Sigmoid colon (tissue), 4 donors: Measurements from ENCODE around the gene SIPA1L3.

ENCODE experiments used
- EP300 ChIP-seq, 4 donors: sonication (generic); formaldehyde crosslinking; IDR thresholded peaks; one replicate each; pipeline ENCODE4 v1.6.1; 2017; ENCODE audit warnings: antibody characterized with exemption in 4 of 4
- POLR2A ChIP-seq, 2 donors: fragments of 450-650 bp; IDR thresholded peaks; one replicate each; pipeline ENCODE4 v1.6.1; 2016; ENCODE audit warnings: antibody characterized with exemption in 2 of 2, mild to moderate bottlenecking in 2 of 2, moderate library complexity in 2 of 2
- POLR2AphosphoS5 ChIP-seq, 4 donors: sonication (generic); formaldehyde crosslinking; IDR thresholded peaks; one replicate each; pipeline ENCODE4 v1.6.1; 2017; ENCODE audit warnings: antibody characterized with exemption in 4 of 4
- TF ChIP-seq, protein P1 (sequence below), 4 experiments: fragments of 450-650 bp in 3 of 4; fragments of 200-600 bp in 1 of 4; IDR thresholded peaks; one replicate each; pipeline ENCODE4 v1.5.1; 2016 to 2019; ENCODE audit warnings: antibody characterized with exemption in 4 of 4, mild to moderate bottlenecking in 3 of 4, moderate library complexity in 2 of 4

DNA sequence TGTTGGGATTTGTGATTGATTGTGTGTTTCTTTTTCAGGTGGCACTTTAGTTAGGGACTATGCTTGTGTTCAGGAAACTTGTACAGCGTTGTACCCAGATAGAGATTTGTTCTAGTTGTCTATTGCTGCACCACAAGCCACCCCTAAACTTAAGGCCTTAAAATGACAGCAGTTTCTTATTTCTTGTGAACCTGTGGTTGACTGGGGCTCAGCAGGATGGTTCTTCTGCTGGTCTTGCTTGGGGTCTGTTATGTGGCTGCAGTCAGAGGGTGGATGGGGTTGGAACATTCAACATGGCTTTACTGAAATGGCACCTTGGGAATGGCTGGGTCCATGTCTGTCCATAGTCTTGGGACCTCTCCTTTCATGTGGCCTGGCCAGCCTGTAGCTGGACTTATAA is 28.3 kb downstream of the SIPA1L3 start:
- TF ChIP-seq, protein P1, sequence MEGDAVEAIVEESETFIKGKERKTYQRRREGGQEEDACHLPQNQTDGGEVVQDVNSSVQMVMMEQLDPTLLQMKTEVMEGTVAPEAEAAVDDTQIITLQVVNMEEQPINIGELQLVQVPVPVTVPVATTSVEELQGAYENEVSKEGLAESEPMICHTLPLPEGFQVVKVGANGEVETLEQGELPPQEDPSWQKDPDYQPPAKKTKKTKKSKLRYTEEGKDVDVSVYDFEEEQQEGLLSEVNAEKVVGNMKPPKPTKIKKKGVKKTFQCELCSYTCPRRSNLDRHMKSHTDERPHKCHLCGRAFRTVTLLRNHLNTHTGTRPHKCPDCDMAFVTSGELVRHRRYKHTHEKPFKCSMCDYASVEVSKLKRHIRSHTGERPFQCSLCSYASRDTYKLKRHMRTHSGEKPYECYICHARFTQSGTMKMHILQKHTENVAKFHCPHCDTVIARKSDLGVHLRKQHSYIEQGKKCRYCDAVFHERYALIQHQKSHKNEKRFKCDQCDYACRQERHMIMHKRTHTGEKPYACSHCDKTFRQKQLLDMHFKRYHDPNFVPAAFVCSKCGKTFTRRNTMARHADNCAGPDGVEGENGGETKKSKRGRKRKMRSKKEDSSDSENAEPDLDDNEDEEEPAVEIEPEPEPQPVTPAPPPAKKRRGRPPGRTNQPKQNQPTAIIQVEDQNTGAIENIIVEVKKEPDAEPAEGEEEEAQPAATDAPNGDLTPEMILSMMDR (IDR thresholded peaks at IDR 0.05), result no peak
- TF ChIP-seq POLR2AphosphoS5 (IDR thresholded peaks at IDR 0.05) (no peak), EP300 (IDR thresholded peaks at IDR 0.05) (no peak), POLR2A (IDR thresholded peaks at IDR 0.05) (no peak)
